AG10803 (cell line): Measurements from ENCODE around the gene SLC12A8.

Source experiments
- DNase-seq: peaks from one replicate; pipeline ENCODE4 v3.0.0; 2010; ENCODE audit warnings: low read depth
- H3K4me3 ChIP-seq: 2 replicates; pipeline ENCODE4 v1.5.1; 2011; ENCODE audit warnings: mild to moderate bottlenecking, low read length, control low read depth
- CTCF ChIP-seq: conservative IDR thresholded peaks from 2 replicates; pipeline ENCODE4 v1.5.1; 2011; ENCODE audit warnings: mild to moderate bottlenecking, low read length, control low read depth, inconsistent platforms

SLC12A8 gene

GRCh38 chr3:125048282-125048681 is 164.3 kb downstream of the SLC12A8 start:
- no peak overlapping the region for H3K4me3 ChIP-seq
- no peak for DNase-seq
- no peak for TF ChIP-seq CTCF

- peak; percentile 81 for DNase-seq
- TF ChIP-seq CTCF = peak; percentile 57
- no peak overlapping the region for H3K4me3 ChIP-seq
These were observed 166.6 kb downstream of the SLC12A8 start for GRCh38 chr3:125045965-125046364.

- no peak for TF ChIP-seq CTCF
- peak; percentile 58 for DNase-seq
- H3K4me3 ChIP-seq = no peak overlapping the region
These were observed 167.4 kb downstream of the SLC12A8 start for GRCh38 chr3:125045194-125045593.

GRCh38 chr3:125043599-125044151 is 168.9 kb downstream of the SLC12A8 start:
- DNase-seq = no peak
- no peak for TF ChIP-seq CTCF
- no peak overlapping the region for H3K4me3 ChIP-seq

- H3K4me3 ChIP-seq = peak overlapping the region; percentile 33
- peak; percentile 53 for DNase-seq
- TF ChIP-seq CTCF = no peak
These were observed 169.7 kb downstream of the SLC12A8 start for GRCh38 chr3:125042725-125043406.

- TF ChIP-seq CTCF = no peak
- H3K4me3 ChIP-seq = no peak overlapping the region
- no peak for DNase-seq
These were observed 173.1 kb downstream of the SLC12A8 start for GRCh38 chr3:125039131-125040100.
